AG04449 (cell line): ENCODE measurements around the gene ZNF367.

Experiments
- CTCF ChIA-PET: fragments of 350-600 bp; formaldehyde crosslinking; extraction: SDS; loops from one replicate; lab custom pipeline; 2021; ENCODE audit warnings: antibody characterized with exemption; lab: Yijun Ruan, JAX
- POLR2A ChIA-PET: fragments of 400-600, 350-600 bp; formaldehyde crosslinking; extraction: SDS; loops from one replicate; lab custom pipeline; 2020; ENCODE audit warnings: antibody characterized with exemption, inconsistent platforms; lab: Yijun Ruan, JAX
- DNase-seq: peaks from one replicate; pipeline ENCODE4 v3.0.0-alpha.2; 2010; ENCODE audit warnings: low read depth, low spot score
- H3K4me3 ChIP-seq: 2 replicates; pipeline ENCODE4 v1.5.1; 2011; ENCODE audit warnings: low read depth, mild to moderate bottlenecking, control low read depth, low read length
- TF ChIP-seq, protein P1 (sequence below): IDR thresholded peaks from one replicate; pipeline ENCODE4 v1.5.1; 2011; ENCODE audit warnings: mild to moderate bottlenecking, moderate library complexity, low read length, control low read depth, inconsistent platforms; ENCODE audit not compliant: insufficient read depth; ENCODE audit errors: missing control alignments

Gene ZNF367

DNA sequence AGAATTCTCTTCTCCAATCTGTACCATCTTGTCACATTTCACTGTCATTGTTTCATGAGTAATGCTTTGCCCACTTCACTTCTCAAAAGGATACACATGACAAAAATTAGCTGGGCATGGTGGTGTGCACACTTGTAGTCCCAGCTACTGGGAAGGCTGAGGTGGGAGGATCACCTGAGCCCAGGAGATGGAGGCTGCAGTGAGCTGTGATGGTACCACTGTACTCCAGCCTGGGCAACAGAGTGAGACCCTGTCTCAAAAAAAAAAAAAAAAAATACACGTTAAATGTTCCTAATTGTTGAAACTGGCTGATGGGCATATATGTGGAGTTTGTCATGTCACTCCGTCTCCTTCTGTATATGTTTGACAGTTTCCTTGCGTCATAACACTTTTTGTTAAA, 79.9 kb downstream of the ZNF367 start:
- TF ChIP-seq, protein P1, sequence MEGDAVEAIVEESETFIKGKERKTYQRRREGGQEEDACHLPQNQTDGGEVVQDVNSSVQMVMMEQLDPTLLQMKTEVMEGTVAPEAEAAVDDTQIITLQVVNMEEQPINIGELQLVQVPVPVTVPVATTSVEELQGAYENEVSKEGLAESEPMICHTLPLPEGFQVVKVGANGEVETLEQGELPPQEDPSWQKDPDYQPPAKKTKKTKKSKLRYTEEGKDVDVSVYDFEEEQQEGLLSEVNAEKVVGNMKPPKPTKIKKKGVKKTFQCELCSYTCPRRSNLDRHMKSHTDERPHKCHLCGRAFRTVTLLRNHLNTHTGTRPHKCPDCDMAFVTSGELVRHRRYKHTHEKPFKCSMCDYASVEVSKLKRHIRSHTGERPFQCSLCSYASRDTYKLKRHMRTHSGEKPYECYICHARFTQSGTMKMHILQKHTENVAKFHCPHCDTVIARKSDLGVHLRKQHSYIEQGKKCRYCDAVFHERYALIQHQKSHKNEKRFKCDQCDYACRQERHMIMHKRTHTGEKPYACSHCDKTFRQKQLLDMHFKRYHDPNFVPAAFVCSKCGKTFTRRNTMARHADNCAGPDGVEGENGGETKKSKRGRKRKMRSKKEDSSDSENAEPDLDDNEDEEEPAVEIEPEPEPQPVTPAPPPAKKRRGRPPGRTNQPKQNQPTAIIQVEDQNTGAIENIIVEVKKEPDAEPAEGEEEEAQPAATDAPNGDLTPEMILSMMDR = no peak
- POLR2A ChIA-PET = no interaction called here
- CTCF ChIA-PET = interaction anchor here (0.6 to 3.2 kb wide), 4 partner anchors 11 to 106 kb away, joined by 3 to 21 read pairs (median 3); no protein-coding TSS in a partner anchor
- no peak overlapping the region for H3K4me3 ChIP-seq
- DNase-seq = no peak
